HG03045 (cell line): ENCODE results near the gene ECM2.

Experiments
- ATAC-seq: cut with Tn5 transposase; IDR thresholded peaks from one replicate; pipeline ENCODE4 v1.9.1; 2021; ENCODE audit warnings: mild to moderate bottlenecking, moderate library complexity; ENCODE audit not compliant: unreplicated experiment

Gene ECM2

GRCh38 chr9:92527832-92528521, 7.8 kb downstream of the ECM2 start:
- no peak for ATAC-seq

- ATAC-seq: no peak
These were observed 8.4 kb downstream of the ECM2 start for GRCh38 chr9:92527291-92527828.

- ATAC-seq: no peak
These were observed 10.5 kb downstream of the ECM2 start for GRCh38 chr9:92525306-92525705.

- ATAC-seq: no peak
These were observed 10.9 kb downstream of the ECM2 start for GRCh38 chr9:92524881-92525280.

- ATAC-seq: no peak
These were observed 12.5 kb downstream of the ECM2 start for GRCh38 chr9:92522983-92523970.

- ATAC-seq: no peak
These were observed 15.0 kb downstream of the ECM2 start for GRCh38 chr9:92520837-92521236.

- no peak for ATAC-seq
These were observed 17.6 kb downstream of the ECM2 start for GRCh38 chr9:92518199-92518598.

GRCh38 chr9:92517046-92517445, 18.7 kb downstream of the ECM2 start:
- no peak for ATAC-seq

GRCh38 chr9:92516521-92516920, 19.3 kb downstream of the ECM2 start:
- no peak for ATAC-seq

- ATAC-seq: no peak
These were observed 21.2 kb downstream of the ECM2 start for GRCh38 chr9:92514635-92515034.

GRCh38 chr9:92513349-92513748, 22.4 kb downstream of the ECM2 start:
- no peak for ATAC-seq

GRCh38 chr9:92512622-92513021, 23.2 kb downstream of the ECM2 start:
- ATAC-seq: no peak

GRCh38 chr9:92510747-92511146, 25.0 kb downstream of the ECM2 start:
- ATAC-seq: no peak

- ATAC-seq: no peak
These were observed 26.7 kb downstream of the ECM2 start for GRCh38 chr9:92509050-92509449.

GRCh38 chr9:92508018-92508820, 27.6 kb downstream of the ECM2 start:
- no peak for ATAC-seq

- no peak for ATAC-seq
These were observed 28.3 kb downstream of the ECM2 start for GRCh38 chr9:92507496-92507895.

- ATAC-seq: no peak
These were observed 28.8 kb downstream of the ECM2 start for GRCh38 chr9:92507005-92507404.

GRCh38 chr9:92506184-92506857, 29.5 kb downstream of the ECM2 start:
- no peak for ATAC-seq

- ATAC-seq: no peak
These were observed 30.9 kb downstream of the ECM2 start for GRCh38 chr9:92504881-92505280.

- no peak for ATAC-seq
These were observed 32.6 kb downstream of the ECM2 start for GRCh38 chr9:92503156-92503555.
